Tibial nerve (tissue), 4 donors: Measurements from ENCODE around the gene FABP6.

Source experiments
- EP300 ChIP-seq, 2 donors: sonication (generic); formaldehyde crosslinking; IDR thresholded peaks; one replicate each; pipeline ENCODE4 v1.6.1; 2017; ENCODE audit warnings: antibody characterized with exemption in 2 of 2, mild to moderate bottlenecking in 1 of 2
- POLR2A ChIP-seq, 2 donors: fragments of 450-650 bp; IDR thresholded peaks; one replicate each; pipeline ENCODE4 v1.6.1; 2017; ENCODE audit warnings: antibody characterized with exemption in 2 of 2, mild to moderate bottlenecking in 2 of 2, moderate library complexity in 2 of 2
- TF ChIP-seq, protein P1 (sequence below), 5 experiments: fragments of 200-600 bp in 3 of 5; fragments of 450-650 bp in 2 of 5; sonication (generic) in 3 of 5; IDR thresholded peaks; one replicate each; pipeline ENCODE4 v1.5.1; 2016 to 2019; ENCODE audit warnings: antibody characterized with exemption in 5 of 5, mild to moderate bottlenecking in 3 of 5, moderate library complexity in 2 of 5

DNA sequence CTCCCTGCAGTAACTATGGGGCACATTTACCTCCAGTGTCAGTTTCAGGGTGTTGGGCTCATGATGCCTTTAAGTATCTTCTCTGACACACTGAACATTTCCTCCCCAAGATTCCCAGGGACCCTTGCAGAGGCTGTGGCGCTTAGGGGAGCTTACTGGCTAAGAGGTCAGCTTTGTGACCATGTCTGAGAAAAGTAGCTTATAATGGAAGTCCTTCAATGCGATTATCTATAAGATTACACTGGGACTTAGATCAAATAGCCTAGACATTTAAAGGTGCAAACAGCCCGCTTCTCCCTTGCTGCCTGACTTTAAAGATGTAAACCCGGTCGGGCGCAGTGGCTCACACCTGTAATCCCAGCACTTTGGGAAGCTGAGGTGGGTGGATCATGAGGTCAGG is 25.4 kb downstream of the FABP6 start:
- TF ChIP-seq, protein P1, sequence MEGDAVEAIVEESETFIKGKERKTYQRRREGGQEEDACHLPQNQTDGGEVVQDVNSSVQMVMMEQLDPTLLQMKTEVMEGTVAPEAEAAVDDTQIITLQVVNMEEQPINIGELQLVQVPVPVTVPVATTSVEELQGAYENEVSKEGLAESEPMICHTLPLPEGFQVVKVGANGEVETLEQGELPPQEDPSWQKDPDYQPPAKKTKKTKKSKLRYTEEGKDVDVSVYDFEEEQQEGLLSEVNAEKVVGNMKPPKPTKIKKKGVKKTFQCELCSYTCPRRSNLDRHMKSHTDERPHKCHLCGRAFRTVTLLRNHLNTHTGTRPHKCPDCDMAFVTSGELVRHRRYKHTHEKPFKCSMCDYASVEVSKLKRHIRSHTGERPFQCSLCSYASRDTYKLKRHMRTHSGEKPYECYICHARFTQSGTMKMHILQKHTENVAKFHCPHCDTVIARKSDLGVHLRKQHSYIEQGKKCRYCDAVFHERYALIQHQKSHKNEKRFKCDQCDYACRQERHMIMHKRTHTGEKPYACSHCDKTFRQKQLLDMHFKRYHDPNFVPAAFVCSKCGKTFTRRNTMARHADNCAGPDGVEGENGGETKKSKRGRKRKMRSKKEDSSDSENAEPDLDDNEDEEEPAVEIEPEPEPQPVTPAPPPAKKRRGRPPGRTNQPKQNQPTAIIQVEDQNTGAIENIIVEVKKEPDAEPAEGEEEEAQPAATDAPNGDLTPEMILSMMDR (IDR thresholded peaks at IDR 0.05): no peak
- TF ChIP-seq EP300 (IDR thresholded peaks at IDR 0.05) (no peak), POLR2A (IDR thresholded peaks at IDR 0.05) (no peak)
